Natural killer cell (primary cell): ENCODE data around the gene BCL7A. TPM values are rescaled to one million over a fixed set of nuclear protein-coding genes. Genes with fewer than 3 reads are reported as not detected.

Experiments used
- ATAC-seq, 3 donors: fragments of 150-1000 bp in 2 of 3; fragments of 200-7000 bp in 1 of 3; cut with Tn5 transposase; 1 replicate in 1 of 3; 2 replicates in 2 of 3; pipeline ENCODE4 v1.10.0; 2021; ENCODE audit warnings: mild to moderate bottlenecking in 2 of 3, moderate library complexity in 2 of 3
- DNase-seq, 2 donors: peaks; one replicate each; pipeline versions ENCODE4 v3.0.0 to v3.0.0-alpha.2; 2013 to 2021; ENCODE audit warnings: mixed read lengths in 1 of 2
- H3K27ac ChIP-seq: one replicate; pipeline ENCODE4 v1.5.1; 2013; ENCODE audit warnings: mild to moderate bottlenecking, low read length
- H3K27me3 ChIP-seq: one replicate; pipeline ENCODE4 v1.6.1; 2013; ENCODE audit warnings: low read length; ENCODE audit not compliant: control insufficient read depth, insufficient read depth
- H3K36me3 ChIP-seq: one replicate; pipeline ENCODE4 v1.6.1; 2013; ENCODE audit warnings: low read length; ENCODE audit not compliant: control insufficient read depth, insufficient read depth
- H3K4me1 ChIP-seq: one replicate; pipeline ENCODE4 v1.6.1; 2013; ENCODE audit warnings: low read length; ENCODE audit not compliant: control insufficient read depth, insufficient read depth
- H3K4me3 ChIP-seq: one replicate; pipeline ENCODE4 v1.5.1; 2013; ENCODE audit warnings: low read length
- H3K9me3 ChIP-seq: one replicate; pipeline ENCODE4 v1.6.1; 2013; ENCODE audit warnings: low read length; ENCODE audit not compliant: control insufficient read depth, insufficient read depth
- H3K27ac Mint-ChIP-seq, 2 donors: one replicate each; pipeline ENCODE4 v1.8.0; 2022; ENCODE audit warnings: mild to moderate bottlenecking in 2 of 2, mixed read lengths in 2 of 2, moderate library complexity in 1 of 2
- H3K27me3 Mint-ChIP-seq, 2 donors: one replicate each; pipeline ENCODE4 v1.8.0; 2022; ENCODE audit warnings: low read depth in 2 of 2, mixed read lengths in 2 of 2
- H3K36me3 Mint-ChIP-seq: one replicate; pipeline ENCODE4 v1.8.0; 2022; ENCODE audit warnings: mixed read lengths
- H3K4me1 Mint-ChIP-seq, 2 donors: one replicate each; pipeline ENCODE4 v1.8.0; 2022; ENCODE audit warnings: mixed read lengths in 2 of 2
- H3K4me3 Mint-ChIP-seq: one replicate; pipeline ENCODE4 v1.8.0; 2022; ENCODE audit warnings: mild to moderate bottlenecking, moderate library complexity, mixed read lengths
- H3K9me3 Mint-ChIP-seq, 2 donors: one replicate each; pipeline ENCODE4 v1.8.0; 2022; ENCODE audit warnings: mixed read lengths in 2 of 2
- CTCF ChIP-seq: fragments of 200-600 bp; IDR thresholded peaks from one replicate; pipeline ENCODE4 v1.8.0; 2022; ENCODE audit warnings: antibody characterized with exemption
- WGBS: methylation state at CpG from one replicate; pipeline ENCODE4 v1.1.7; 2013; ENCODE audit warnings: missing lambda C conversion rate; ENCODE audit not compliant: insufficient coverage; 5-methylcytosine and 5-hydroxymethylcytosine counted together
- intact Hi-C: fragments of 100-400 bp; cut with micrococcal nuclease; formaldehyde crosslinking; loops from one replicate; pipeline ENCODE4 v1.14.2; 2022
- total RNA-seq, 4 donors: library from RNA; stranded (reverse); fragments of 120-200 nt in 1 of 4; gene quantifications; one replicate each; pipeline versions ENCODE4 v1.2.3 to v1.2.4, GENCODE V29; 2013 to 2022

The BCL7A gene
- total RNA-seq, 3 donors from 2014 or later (not counting 1 experiment from before 2014, with no cell fraction given): 0.85 to 1.1 (median 0.96) TPM

GRCh38 chr12:122064025-122064777, 42.5 kb downstream of the BCL7A start:
- DNase-seq: peak in 1 of 2 donors; percentile 54
- WGBS: 81% methylated on average over 14 of the region's 14 CpGs
- H3K36me3 Mint-ChIP-seq: no peaks in the 10 kb centered on the region

GRCh38 chr12:122064780-122065588, 43.3 kb downstream of the BCL7A start:
- no peaks in the 10 kb centered on the region for H3K9me3 ChIP-seq
- Mint-ChIP-seq H3K27ac (no peak overlapping the region), H3K27me3 (no peaks in the 10 kb centered on the region), H3K36me3 (no peaks in the 10 kb centered on the region), H3K4me3 (no peak overlapping the region), H3K4me1 (peaks cover 9% of the 10 kb centered on the region in 2 donors), H3K9me3 (no peaks in the 10 kb centered on the region)
- intact Hi-C loops: no loop called here
- no peaks in the 10 kb centered on the region for H3K36me3 ChIP-seq
- no peak for TF ChIP-seq CTCF
- ATAC-seq (no peak), DNase-seq (no peak)
- WGBS: 91% methylated on average over 16 of the region's 16 CpGs
- H3K27me3 ChIP-seq: no peaks in the 10 kb centered on the region
- H3K4me1 ChIP-seq: peaks cover 22% of the 10 kb centered on the region
- no peak overlapping the region for H3K27ac ChIP-seq
- H3K4me3 ChIP-seq: no peak overlapping the region

More at GRCh38 chr12:122064025-122064777, 42.5 kb downstream of the BCL7A start:
- peaks cover 9% of the 10 kb centered on the region in 2 donors for H3K4me1 Mint-ChIP-seq
- ATAC-seq: peak; percentile 33 to 60 (median 38)
- TF ChIP-seq CTCF: no peak
- no peak overlapping the region for H3K4me3 Mint-ChIP-seq
- no peaks in the 10 kb centered on the region for H3K27me3 Mint-ChIP-seq
- no peak overlapping the region for H3K27ac ChIP-seq
- H3K36me3 ChIP-seq: no peaks in the 10 kb centered on the region
- no peak overlapping the region for H3K4me3 ChIP-seq
- no peaks in the 10 kb centered on the region for H3K9me3 ChIP-seq
- H3K27ac Mint-ChIP-seq: no peak overlapping the region
- H3K27me3 ChIP-seq: no peaks in the 10 kb centered on the region
- intact Hi-C loops: no loop called here
- no peaks in the 10 kb centered on the region for H3K9me3 Mint-ChIP-seq
- peaks cover 20% of the 10 kb centered on the region for H3K4me1 ChIP-seq

- no peak for DNase-seq
- Mint-ChIP-seq H3K4me3 (peak overlapping the region; percentile 47), H3K27ac (peak overlapping the region; percentile 60 to 80), H3K9me3 (no peaks in the 10 kb centered on the region), H3K27me3 (no peaks in the 10 kb centered on the region), H3K4me1 (peaks cover 9% of the 10 kb centered on the region in 2 donors), H3K36me3 (no peaks in the 10 kb centered on the region)
- peak overlapping the region; percentile 53 for H3K27ac ChIP-seq
- peaks cover 22% of the 10 kb centered on the region for H3K4me1 ChIP-seq
- no peaks in the 10 kb centered on the region for H3K9me3 ChIP-seq
- peak in 1 of 3 donors; percentile 38 for ATAC-seq
- WGBS: 79% methylated on average over 4 of the region's 5 CpGs
- TF ChIP-seq CTCF: no peak
- no peaks in the 10 kb centered on the region for H3K27me3 ChIP-seq
- H3K4me3 ChIP-seq: no peak overlapping the region
- H3K36me3 ChIP-seq: no peaks in the 10 kb centered on the region
- intact Hi-C loops: no loop called here
Measured at GRCh38 chr12:122067548-122067947, 45.9 kb downstream of the BCL7A start.
